KBM-7 (cell line): Measurements from ENCODE around the gene FTCD.
"Not testable (repeated sequence)": the region's sequence is repeated elsewhere in the genome, so short reads cannot be mapped to it uniquely, and the experiment has no call there.

Source experiments
- DNase-seq: peaks from one replicate; pipeline ENCODE4 v3.0.0-alpha.2; 2015
- in situ Hi-C: fragments of 300-500 bp; cut with MboI; formaldehyde crosslinking; loops from 2 replicates; pipeline ENCODE4 v1.14.3; 2020; ENCODE audit warnings: low sequenced_read_pairs, low pct_unique_long_range_greater_than_20kb, mixed read lengths

Gene FTCD

GRCh38 chr21:46145159-46145839 lies 10.1 kb downstream of the FTCD start:
- in situ Hi-C loops = no loop called here
- no peak for DNase-seq

- no peak for DNase-seq
These were observed 10.8 kb downstream of the FTCD start for GRCh38 chr21:46144464-46145070.

GRCh38 chr21:46142582-46143473 lies 12.6 kb downstream of the FTCD start:
- in situ Hi-C loops = no loop called here
- DNase-seq = no peak

More at GRCh38 chr21:46144464-46145070, 10.8 kb downstream of the FTCD start:
- in situ Hi-C loops = no loop called here

- no peak for DNase-seq
- in situ Hi-C loops = no loop called here
These were observed 13.4 kb downstream of the FTCD start for GRCh38 chr21:46141767-46142581.

- DNase-seq, in situ Hi-C loops: not testable (repeated sequence)
These were observed 14.9 kb downstream of the FTCD start for GRCh38 chr21:46140352-46141003.

- in situ Hi-C loops = no loop called here
- DNase-seq = no peak
These were observed 15.7 kb downstream of the FTCD start for GRCh38 chr21:46139686-46140085.

- DNase-seq = no peak
- in situ Hi-C loops = no loop called here
These were observed 16.9 kb downstream of the FTCD start for GRCh38 chr21:46138383-46138970.

GRCh38 chr21:46137908-46138307 lies 17.5 kb downstream of the FTCD start:
- DNase-seq = no peak
- in situ Hi-C loops = no loop called here

GRCh38 chr21:46136739-46137349 lies 18.5 kb downstream of the FTCD start:
- in situ Hi-C loops = no loop called here
- no peak for DNase-seq

- no peak for DNase-seq
These were observed 19.5 kb downstream of the FTCD start for GRCh38 chr21:46135782-46136395.

GRCh38 chr21:46131838-46132651 lies 23.3 kb downstream of the FTCD start:
- no peak for DNase-seq

More at GRCh38 chr21:46135782-46136395, 19.5 kb downstream of the FTCD start:
- in situ Hi-C loops = no loop called here

GRCh38 chr21:46131588-46131837 lies 23.9 kb downstream of the FTCD start:
- no peak for DNase-seq
- in situ Hi-C loops = no loop called here

More at GRCh38 chr21:46131838-46132651, 23.3 kb downstream of the FTCD start:
- in situ Hi-C loops = no loop called here

GRCh38 chr21:46130831-46131587 lies 24.4 kb downstream of the FTCD start:
- in situ Hi-C loops = no loop called here
- no peak for DNase-seq

GRCh38 chr21:46129846-46130651 lies 25.3 kb downstream of the FTCD start:
- in situ Hi-C loops = no loop called here
- DNase-seq = no peak

- in situ Hi-C loops = no loop called here
- DNase-seq = no peak
These were observed 26.3 kb downstream of the FTCD start for GRCh38 chr21:46128933-46129571.
